ENCODE data around the gene ZNF384. TPM values are rescaled to one million over a fixed set of nuclear protein-coding genes. Genes with fewer than 3 reads are reported as not detected.

Gene ZNF384
- total and polyA plus RNA-seq, 9 donors, result 22.1 to 64.9 (median 58.2) TPM

- no peak overlapping the region for H3K27ac ChIP-seq
- H3K27me3 ChIP-seq, result no peaks in the 10 kb centered on the region
- H3K4me3 ChIP-seq, result no peak overlapping the region
- WGBS, 3 donors, result 38 to 43% (median 39%) methylated on average over 5 of the region's 5 CpGs
- intact Hi-C loops (cut with DNase I), result no loop called here
- H3K36me3 ChIP-seq, result no peaks in the 10 kb centered on the region
- DNase-seq, result no peak
- no peak for TF ChIP-seq EP300 (IDR thresholded peaks at IDR 0.05)
- no peak for TF ChIP-seq POLR2A (IDR thresholded peaks at IDR 0.05)
- TF ChIP-seq CTCF (IDR thresholded peaks at IDR 0.05), result no peak
- H3K4me1 ChIP-seq (ENCODE audit: insufficient read depth), result no peaks in the 10 kb centered on the region
- no peaks in the 10 kb centered on the region for H3K9me3 ChIP-seq
Observed at GRCh38 chr12:6630736-6631135, 58.4 kb downstream of the ZNF384 start.

GRCh38 chr12:6627616-6628015 lies 61.6 kb downstream of the ZNF384 start:
- intact Hi-C loops (cut with DNase I), result loop anchor here in 1 of 4 donors (10.0 kb wide), 1 partner anchor 157 kb away; the partner anchor contains the start of gene CD4
- TF ChIP-seq CTCF (IDR thresholded peaks at IDR 0.05), result no peak
- TF ChIP-seq EP300 (IDR thresholded peaks at IDR 0.05), result no peak
- TF ChIP-seq POLR2A (IDR thresholded peaks at IDR 0.05), result no peak
- no peaks in the 10 kb centered on the region for H3K27me3 ChIP-seq
- H3K4me3 ChIP-seq, result no peak overlapping the region
- no peaks in the 10 kb centered on the region for H3K4me1 ChIP-seq (ENCODE audit: insufficient read depth)
- no peak for DNase-seq
- H3K36me3 ChIP-seq, result no peaks in the 10 kb centered on the region
- H3K27ac ChIP-seq, result no peak overlapping the region
- 41 to 50% (median 49%) methylated on average over 7 of the region's 7 CpGs for WGBS, 3 donors
- no peaks in the 10 kb centered on the region for H3K9me3 ChIP-seq

GRCh38 chr12:6626654-6627283 lies 62.4 kb downstream of the ZNF384 start:
- TF ChIP-seq EP300 (IDR thresholded peaks at IDR 0.05), result no peak
- TF ChIP-seq CTCF (IDR thresholded peaks at IDR 0.05), result no peak
- TF ChIP-seq POLR2A (IDR thresholded peaks at IDR 0.05), result no peak
- Histone ChIP-seq H3K27me3 (no peaks in the 10 kb centered on the region), H3K27ac (no peak overlapping the region), H3K4me1 (ENCODE audit: insufficient read depth) (no peaks in the 10 kb centered on the region), H3K9me3 (no peaks in the 10 kb centered on the region), H3K36me3 (no peaks in the 10 kb centered on the region), H3K4me3 (no peak overlapping the region)
- 25 to 34% (median 28%) methylated on average over 8 of the region's 8 CpGs for WGBS, 3 donors
- no peak for DNase-seq
- intact Hi-C loops (cut with DNase I), result loop anchor here in 1 of 4 donors (10.0 kb wide), 1 partner anchor 158 kb away; the partner anchor contains the start of gene CD4

GRCh38 chr12:6620885-6621274 lies 68.3 kb downstream of the ZNF384 start:
- H3K9me3 ChIP-seq, result no peaks in the 10 kb centered on the region
- no peak for DNase-seq
- TF ChIP-seq EP300 (IDR thresholded peaks at IDR 0.05), result no peak
- no peak for TF ChIP-seq POLR2A (IDR thresholded peaks at IDR 0.05)
- TF ChIP-seq CTCF (IDR thresholded peaks at IDR 0.05), result no peak
- 84 to 91% (median 88%) methylated on average over 29 of the region's 29 CpGs for WGBS, 3 donors
- H3K4me1 ChIP-seq (ENCODE audit: insufficient read depth), result no peaks in the 10 kb centered on the region
- no peak overlapping the region for H3K4me3 ChIP-seq
- no peaks in the 10 kb centered on the region for H3K36me3 ChIP-seq
- intact Hi-C loops (cut with DNase I), result loop anchor here in 1 of 4 donors (10.0 kb wide), 1 partner anchor 164 kb away; the partner anchor contains the start of gene CD4
- H3K27ac ChIP-seq, result no peak overlapping the region
- H3K27me3 ChIP-seq, result no peaks in the 10 kb centered on the region

Data from ovary (tissue), 9 donors.